HepG2 (cell line): ENCODE results near the gene CPLANE2. TPM values are rescaled to one million over a fixed set of nuclear protein-coding genes. Genes with fewer than 3 reads are reported as not detected.

Experiments
- ATAC-seq: fragments of 200-7000 bp; cut with Tn5 transposase; 3 replicates; pipeline ENCODE4 v1.9.1; 2020; ENCODE audit warnings: mild to moderate bottlenecking, moderate library complexity
- BruUV-seq: library from RNA; stranded (reverse); fragments of 400-500 nt; replicated peaks from 2 replicates; lab custom pipeline; 2021; lab: Mats Ljungman, UMichigan
- CTCF ChIA-PET: fragments of 300-600 bp; formaldehyde crosslinking; extraction: SDS; loops from one replicate; lab custom pipeline; 2021; ENCODE audit warnings: low total read pairs, inconsistent platforms, low intra/inter-chr PET ratio; lab: Yijun Ruan, JAX
- POLR2A ChIA-PET: fragments of 350-600 bp; sonication (Branson Sonifier 250); formaldehyde crosslinking; loops from one replicate; lab custom pipeline; 2020; ENCODE audit warnings: antibody characterized with exemption, inconsistent platforms; lab: Yijun Ruan, JAX
- DNase-seq: peaks from one replicate; pipeline ENCODE4 v3.0.0-alpha.2; 2015; ENCODE audit warnings: low spot score
- FAIRE-seq: peaks from 3 replicates; lab custom pipeline; 2011; peaks lifted over from hg19 to GRCh38; lab: Jason Lieb, UNC
- H2AFZ ChIP-seq: one replicate; pipeline ENCODE4 v1.6.1; 2011; ENCODE audit warnings: low read length, inconsistent platforms
- H3K27ac ChIP-seq: fragments of 300-600 bp; 3 replicates; pipeline ENCODE4 v1.8.0; 2011; ENCODE audit warnings: mixed run types, mild to moderate bottlenecking, mixed read lengths, low read length, inconsistent platforms; ENCODE audit not compliant: insufficient read depth; ENCODE audit errors: extremely low read length
- H3K27me3 ChIP-seq, 2 experiments: fragments of 200-600 bp in 1 of 2; 2 replicates in 1 of 2; 3 replicates in 1 of 2; pipeline versions ENCODE4 v1.6.0 to v1.8.0; 2011; ENCODE audit warnings: low read length in 2 of 2, mild to moderate bottlenecking in 2 of 2, moderate library complexity in 2 of 2, inconsistent platforms in 1 of 2; ENCODE audit not compliant: insufficient read depth in 2 of 2, control insufficient read depth in 1 of 2
- H3K36me3 ChIP-seq, 2 experiments: fragments of 200-600 bp in 1 of 2; replicated peaks in 1 of 2; 2 replicates in 1 of 2; 3 replicates in 1 of 2; pipeline versions ENCODE4 v1.5.1 to v1.8.0; 2011; ENCODE audit warnings: low read length in 2 of 2, inconsistent platforms in 1 of 2; ENCODE audit not compliant: insufficient read depth in 2 of 2, control insufficient read depth in 1 of 2
- H3K4me1 ChIP-seq: 2 replicates; pipeline ENCODE4 v1.5.1; 2012; ENCODE audit warnings: low read length, inconsistent platforms; ENCODE audit not compliant: insufficient read depth
- H3K4me2 ChIP-seq: 2 replicates; pipeline ENCODE4 v1.6.0; 2011; ENCODE audit warnings: low read depth, low read length, inconsistent platforms
- H3K4me3 ChIP-seq, 3 experiments: fragments of 200-600 bp in 1 of 3; sonication (generic), shearing (Covaris generic) in 1 of 3; replicated peaks in 1 of 3; 2 replicates each; pipeline ENCODE4 v1.5.1; 2011 to 2016; ENCODE audit warnings: low read length in 3 of 3, inconsistent platforms in 2 of 3, low read depth in 2 of 3, mild to moderate bottlenecking in 2 of 3, control low read depth in 1 of 3, mixed read lengths in 1 of 3; ENCODE audit not compliant: insufficient read depth in 1 of 3
- H3K79me2 ChIP-seq: one replicate; pipeline ENCODE4 v1.6.1; 2011; ENCODE audit warnings: low read length, inconsistent platforms; ENCODE audit not compliant: insufficient read depth
- H3K9ac ChIP-seq: 2 replicates; pipeline ENCODE4 v1.6.0; 2011; ENCODE audit warnings: mild to moderate bottlenecking, low read depth, low read length, inconsistent platforms; ENCODE audit not compliant: insufficient read depth
- H3K9me3 ChIP-seq: 2 replicates; pipeline ENCODE4 v1.5.1; 2012; ENCODE audit warnings: mild to moderate bottlenecking, low read length
- H4K20me1 ChIP-seq: 2 replicates; pipeline ENCODE4 v1.6.0; 2011; ENCODE audit warnings: inconsistent platforms, mild to moderate bottlenecking, low read length, moderate library complexity; ENCODE audit not compliant: insufficient read depth
- GABPB1 ChIP-seq: IDR thresholded peaks from 2 replicates; pipeline ENCODE4 v1.6.1; 2016; ENCODE audit warnings: mild to moderate bottlenecking, missing genetic modification reagents, moderate library complexity, missing compliant biosample characterization
- HHEX ChIP-seq: IDR thresholded peaks from 2 replicates; pipeline ENCODE4 v1.6.1; 2016; ENCODE audit warnings: control low read depth
- HMGXB4 ChIP-seq, 2 experiments: sonication (generic) in 1 of 2; formaldehyde crosslinking in 1 of 2; IDR thresholded peaks; 2 replicates each; pipeline versions ENCODE4 v1.4.0 to v1.6.1; 2018 to 2020; ENCODE audit warnings: missing genetic modification reagents in 2 of 2, borderline replicate concordance in 1 of 2, low read depth in 1 of 2, mild to moderate bottlenecking in 1 of 2, missing biosample characterization in 1 of 2
- NKX3-1 ChIP-seq: sonication (generic); formaldehyde crosslinking; IDR thresholded peaks from 2 replicates; pipeline ENCODE4 v1.5.0; 2020; ENCODE audit warnings: missing genetic modification reagents
- TBX3 ChIP-seq: fragments of 450-650 bp; IDR thresholded peaks from 2 replicates; pipeline ENCODE4 v1.6.1; 2017; ENCODE audit warnings: antibody characterized with exemption, mild to moderate bottlenecking, inconsistent platforms, borderline replicate concordance
- TERF1 ChIP-seq: sonication (generic); formaldehyde crosslinking; IDR thresholded peaks from 2 replicates; pipeline ENCODE4 v1.8.0; 2022; ENCODE audit warnings: mild to moderate bottlenecking, missing genetic modification reagents, moderate library complexity
- THAP7 ChIP-seq: sonication (generic); formaldehyde crosslinking; IDR thresholded peaks from 2 replicates; pipeline ENCODE4 v1.8.1; 2023; ENCODE audit warnings: mild to moderate bottlenecking, missing genetic modification reagents
- YEATS2 ChIP-seq: sonication (generic); formaldehyde crosslinking; IDR thresholded peaks from 2 replicates; pipeline ENCODE4 v1.4.0; 2020; ENCODE audit warnings: missing genetic modification reagents, borderline replicate concordance
- ZBTB14 ChIP-seq: sonication (generic); formaldehyde crosslinking; IDR thresholded peaks from 2 replicates; pipeline ENCODE4 v1.4.0; 2020; ENCODE audit warnings: missing genetic modification reagents
- ZFP36L1 ChIP-seq: sonication (generic); formaldehyde crosslinking; IDR thresholded peaks from 2 replicates; pipeline ENCODE4 v1.8.0; 2022; ENCODE audit warnings: mild to moderate bottlenecking, missing genetic modification reagents, moderate library complexity
- ZGPAT ChIP-seq: IDR thresholded peaks from 2 replicates; pipeline ENCODE4 v1.6.1; 2016; ENCODE audit warnings: mild to moderate bottlenecking
- ZMAT3 ChIP-seq: sonication (generic); formaldehyde crosslinking; conservative IDR thresholded peaks from 2 replicates; pipeline ENCODE4 v1.7.0; 2021; ENCODE audit warnings: missing genetic modification reagents
- ZNF10 ChIP-seq: sonication (generic); formaldehyde crosslinking; IDR thresholded peaks from 2 replicates; pipeline ENCODE4 v1.4.0; 2020; ENCODE audit warnings: mild to moderate bottlenecking, low read depth, missing genetic modification reagents, borderline replicate concordance
- ZNF501 ChIP-seq: sonication (generic); formaldehyde crosslinking; IDR thresholded peaks from 2 replicates; pipeline ENCODE4 v1.5.1; 2020; ENCODE audit warnings: mild to moderate bottlenecking, moderate library complexity, missing genetic modification reagents
- ZNF550 ChIP-seq: sonication (generic); formaldehyde crosslinking; IDR thresholded peaks from 2 replicates; pipeline ENCODE4 v1.4.0; 2020; ENCODE audit warnings: mild to moderate bottlenecking, missing genetic modification reagents, borderline replicate concordance
- ZNF619 ChIP-seq: sonication (generic); formaldehyde crosslinking; IDR thresholded peaks from 2 replicates; pipeline ENCODE4 v1.4.0; 2020; ENCODE audit warnings: mild to moderate bottlenecking, missing genetic modification reagents
- ZNF703 ChIP-seq: sonication (generic); formaldehyde crosslinking; IDR thresholded peaks from 2 replicates; pipeline ENCODE4 v1.5.1; 2020; ENCODE audit warnings: missing genetic modification reagents, mild to moderate bottlenecking, moderate library complexity, borderline replicate concordance
- WGBS: methylation state at CpG from one replicate; pipeline ENCODE4 v1.1.6; 2017; ENCODE audit warnings: low lambda C conversion rate; 5-methylcytosine and 5-hydroxymethylcytosine counted together
- in situ Hi-C: cut with HindIII; loops from 2 replicates; pipeline ENCODE4 v1.10.0; 2017; ENCODE audit warnings: low pct_unique_long_range_greater_than_20kb; ENCODE audit not compliant: extremely low pct_ligation_motif_present
- intact Hi-C: fragments of 100-400 bp; cut with micrococcal nuclease; formaldehyde crosslinking; loops from one replicate; pipeline ENCODE4 v1.10.0; 2022; ENCODE audit not compliant: unreplicated experiment
- polyA plus RNA-seq, 8 experiments: library from polyadenylated mRNA; depleted of rRNA in 3 of 8; stranded (reverse) in 7 of 8; unstranded in 1 of 8; fragments of >200 nt; fragmentation: Illumina TruSeq in 4 of 8; extraction: Trizol in 4 of 8; gene quantifications; 2 replicates each; pipeline versions ENCODE4 v1.2.1 to v1.2.3, GENCODE V29; 2011 to 2016; ENCODE audit warnings: low read depth in 4 of 8, missing spikeins in 1 of 8, mixed read lengths in 1 of 8; ENCODE audit not compliant: insufficient read depth in 1 of 8
- total RNA-seq, 5 experiments: library from RNA; depleted of rRNA; stranded (reverse); fragments of >200 nt; fragmentation: Illumina TruSeq; extraction: Trizol; gene quantifications; 2 replicates each; pipeline ENCODE4 v1.2.3, GENCODE V29; 2016; ENCODE audit warnings: low read depth in 1 of 5

Gene CPLANE2
- total and polyA plus RNA-seq, 2 of the 13 experiments (the other 11 are each of a cell fraction or from before 2014, with no cell fraction given) = 0.29 to 1.6 TPM

- FAIRE-seq (peak; percentile 79), DNase-seq (peak; percentile 52), ATAC-seq (peak; percentile 70)
- H2AFZ ChIP-seq = no peak overlapping the region
- H4K20me1 ChIP-seq = no peaks in the 10 kb centered on the region
- peaks cover 2 to 5% of the 10 kb centered on the region in 2 experiments; a peak in 2 of 5 replicates for H3K27me3 ChIP-seq
- no peak overlapping the region for H3K27ac ChIP-seq
- H3K36me3 ChIP-seq = no peaks in the 10 kb centered on the region
- no TSS peak for BruUV-seq
- POLR2A ChIA-PET = interaction anchor here (0.9 kb wide), 1 partner anchor 9 kb away, joined by 3 read pairs; no protein-coding TSS in a partner anchor
- intact Hi-C loops (loop anchor here (1.0 kb wide), 1 partner anchor 109 kb away; no protein-coding TSS in a partner anchor), in situ Hi-C loops (no loop called here)
- H3K9me3 ChIP-seq = no peaks in the 10 kb centered on the region
- CTCF ChIA-PET = interaction anchor here (1.0 to 6.0 kb wide), 6 partner anchors 32 to 112 kb away, joined by 3 to 98 read pairs (median 4); partner anchors contain the start of gene EPHA2
- H3K79me2 ChIP-seq = no peaks in the 10 kb centered on the region
- H3K4me3 ChIP-seq = no peak overlapping the region
- peaks cover 64% of the 10 kb centered on the region for H3K4me1 ChIP-seq
- no peak overlapping the region for H3K9ac ChIP-seq
- WGBS = 6% methylated on average over 15 of the region's 15 CpGs
- no peak overlapping the region for H3K4me2 ChIP-seq
- TF ChIP-seq HHEX (no peak), ZGPAT (CRISPR knock-in tag) (0 out of 2 replicates have a peak, but pooled peaks have one; percentile 29), ZNF550 (CRISPR knock-in tag) (no peak), ZNF703 (CRISPR knock-in tag) (no peak), ZBTB14 (CRISPR knock-in tag) (no peak), YEATS2 (no peak), ZMAT3 (no peak), HMGXB4 (CRISPR knock-in tag; IDR thresholded peaks at IDR 0.05; ENCODE audit: borderline replicate concordance in 1 of 2, low read depth in 1 of 2) (peak; percentile 44 to 65; a peak in 1 of 4 replicates), GABPB1 (CRISPR knock-in tag) (peak; percentile 39), ZNF501 (CRISPR knock-in tag) (no peak), TBX3 (no peak), THAP7 (CRISPR knock-in tag) (no peak), NKX3-1 (CRISPR knock-in tag) (no peak), TERF1 (CRISPR knock-in tag) (no peak), ZNF619 (CRISPR knock-in tag) (no peak), ZFP36L1 (no peak), ZNF10 (CRISPR knock-in tag) (no peak)
Observed at GRCh38 chr1:16187748-16188401, 49.1 kb downstream of the CPLANE2 start.
